Kidney (tissue), 14 donors: ENCODE data around the gene RNASE8. TPM values are rescaled to one million over a fixed set of nuclear protein-coding genes. Genes with fewer than 3 reads are reported as not detected.
"Not testable (repeated sequence)": the region's sequence is repeated elsewhere in the genome, so short reads cannot be mapped to it uniquely, and the experiment has no call there.

Experiments
- DNase-seq, 5 donors: peaks; one replicate each; pipeline ENCODE4 v3.0.0-alpha.2; 2013 to 2020
- FAIRE-seq: peaks from 2 replicates; lab custom pipeline; 2012; peaks lifted over from hg19 to GRCh38; lab: Jason Lieb, UNC
- H3K27ac ChIP-seq, 2 donors: one replicate each; pipeline ENCODE4 v1.7.0; 2013; ENCODE audit warnings: low read depth in 2 of 2, low read length in 2 of 2, inconsistent platforms in 1 of 2
- H3K27me3 ChIP-seq: one replicate; pipeline ENCODE4 v1.7.1; 2013; ENCODE audit warnings: low read length, inconsistent platforms; ENCODE audit not compliant: control insufficient read depth, insufficient read depth
- H3K36me3 ChIP-seq, 3 donors: one replicate each; pipeline versions ENCODE4 v1.7.0 to v1.7.1; 2013; ENCODE audit warnings: low read length in 3 of 3, control low read depth in 1 of 3, inconsistent platforms in 1 of 3; ENCODE audit not compliant: insufficient read depth in 3 of 3, control insufficient read depth in 2 of 3
- H3K4me1 ChIP-seq, 3 donors: one replicate each; pipeline versions ENCODE4 v1.7.0 to v1.7.1; 2013; ENCODE audit warnings: low read length in 3 of 3, inconsistent platforms in 1 of 3, low read depth in 1 of 3; ENCODE audit not compliant: control insufficient read depth in 2 of 3, insufficient read depth in 2 of 3
- H3K4me3 ChIP-seq, 3 donors: one replicate each; pipeline versions ENCODE4 v1.7.0 to v1.8.1; 2013; ENCODE audit warnings: low read length in 3 of 3, control low read depth in 1 of 3, inconsistent platforms in 1 of 3
- H3K9ac ChIP-seq, 3 donors: one replicate each; pipeline versions ENCODE4 v1.7.0 to v1.7.1; 2013; ENCODE audit warnings: low read length in 3 of 3, control low read depth in 1 of 3, inconsistent platforms in 1 of 3
- H3K9me3 ChIP-seq, 3 donors: one replicate each; pipeline versions ENCODE4 v1.7.0 to v1.7.1; 2013; ENCODE audit warnings: low read length in 3 of 3, control low read depth in 1 of 3, inconsistent platforms in 1 of 3; ENCODE audit not compliant: control insufficient read depth in 2 of 3, insufficient read depth in 1 of 3
- intact Hi-C: fragments of 100-400 bp; cut with DNase I; formaldehyde crosslinking; loops from one replicate; pipeline ENCODE4 v1.11.1; 2022
- polyA plus RNA-seq: library from polyadenylated mRNA; stranded (reverse); fragments of 350-450 nt; fragmentation: Illumina TruSeq; extraction: RNeasy Lipid Tissue Mini Kit (QIAGEN cat#74804); gene quantifications from one replicate; pipeline ENCODE4 v1.2.3, GENCODE V29; 2014; ENCODE audit warnings: low read depth, low replicate concordance; ENCODE audit not compliant: insufficient read depth
- total RNA-seq: library from RNA; stranded (reverse); fragmentation: NEBNext Ultra II Directional; extraction: Animal tissue kit (Norgen Biotek cat#: 25700); gene quantifications from one replicate; pipeline ENCODE4 v1.2.1, GENCODE V29; 2021
- TF ChIP-seq, protein P1 (sequence below): IDR thresholded peaks from 3 replicates; pipeline ENCODE4 v1.5.1; 2012; ENCODE audit warnings: mild to moderate bottlenecking, moderate library complexity, borderline replicate concordance; ENCODE audit not compliant: insufficient read depth; ENCODE audit errors: extremely low read depth
- donor health status: control.
- donor health status: control.
- donor health status: control.
- donor health status: control.
- donor health status: control.
- donor health status: DM: yes; HTN: yes; CAD: no.
- donor health status: Normal renal cell carcinoma (clear cell type).

Gene RNASE8
- total and polyA plus RNA-seq, 2 donors from 2014 or later = not detected

DNA sequence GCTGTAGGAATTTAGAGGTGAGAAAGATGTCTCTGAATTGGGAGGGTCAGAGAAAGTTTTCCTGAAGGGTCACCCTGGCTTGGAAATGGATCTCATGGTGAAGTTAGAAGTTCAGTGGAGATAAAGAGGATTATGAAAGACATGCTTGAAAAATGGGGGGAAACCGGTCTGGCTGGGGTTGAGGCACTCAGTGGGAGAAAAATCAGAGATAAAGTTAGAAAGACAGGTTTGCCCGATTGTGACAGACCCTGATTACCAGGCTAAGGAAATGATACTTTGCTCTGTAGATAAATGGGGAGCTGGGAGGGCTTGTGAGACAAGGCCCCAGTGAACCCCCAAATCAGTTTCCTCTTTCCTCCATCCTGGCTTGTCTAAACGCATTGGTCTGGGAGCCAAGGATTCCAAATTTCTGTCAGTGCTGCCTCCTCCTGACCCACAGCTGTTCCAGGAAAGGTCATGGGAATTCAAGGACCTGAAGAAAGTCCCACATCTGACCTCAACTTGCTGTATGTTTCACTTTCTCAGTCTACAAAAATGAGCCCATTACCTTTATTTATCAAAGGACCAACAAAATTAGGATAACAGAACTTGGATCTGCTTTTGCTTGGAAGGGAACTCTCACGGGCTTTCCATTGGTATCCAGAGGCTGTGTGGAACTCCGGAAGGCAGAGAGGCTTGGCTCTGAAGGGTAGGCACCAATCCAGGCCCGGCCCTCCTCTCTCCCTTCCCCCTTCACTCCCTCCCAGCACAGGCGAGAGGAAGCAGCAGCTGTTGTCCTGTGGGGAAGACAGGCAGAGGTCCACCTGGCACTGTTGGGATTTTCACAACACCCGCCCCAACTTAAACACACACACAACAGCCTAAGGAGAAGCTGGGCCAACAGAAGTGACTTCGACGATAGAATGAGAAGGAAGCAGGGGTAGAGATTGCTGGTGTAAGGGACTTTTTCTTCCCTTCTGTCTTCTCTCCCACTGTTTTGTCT lies 18.9 kb upstream of the RNASE8 start:
- TF ChIP-seq, protein P1, sequence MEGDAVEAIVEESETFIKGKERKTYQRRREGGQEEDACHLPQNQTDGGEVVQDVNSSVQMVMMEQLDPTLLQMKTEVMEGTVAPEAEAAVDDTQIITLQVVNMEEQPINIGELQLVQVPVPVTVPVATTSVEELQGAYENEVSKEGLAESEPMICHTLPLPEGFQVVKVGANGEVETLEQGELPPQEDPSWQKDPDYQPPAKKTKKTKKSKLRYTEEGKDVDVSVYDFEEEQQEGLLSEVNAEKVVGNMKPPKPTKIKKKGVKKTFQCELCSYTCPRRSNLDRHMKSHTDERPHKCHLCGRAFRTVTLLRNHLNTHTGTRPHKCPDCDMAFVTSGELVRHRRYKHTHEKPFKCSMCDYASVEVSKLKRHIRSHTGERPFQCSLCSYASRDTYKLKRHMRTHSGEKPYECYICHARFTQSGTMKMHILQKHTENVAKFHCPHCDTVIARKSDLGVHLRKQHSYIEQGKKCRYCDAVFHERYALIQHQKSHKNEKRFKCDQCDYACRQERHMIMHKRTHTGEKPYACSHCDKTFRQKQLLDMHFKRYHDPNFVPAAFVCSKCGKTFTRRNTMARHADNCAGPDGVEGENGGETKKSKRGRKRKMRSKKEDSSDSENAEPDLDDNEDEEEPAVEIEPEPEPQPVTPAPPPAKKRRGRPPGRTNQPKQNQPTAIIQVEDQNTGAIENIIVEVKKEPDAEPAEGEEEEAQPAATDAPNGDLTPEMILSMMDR = no peak
- no peaks in the 10 kb centered on the region for H3K9me3 ChIP-seq
- H3K4me3 ChIP-seq = peak overlapping the region in 1 of 3 donors; percentile 7
- no peaks in the 10 kb centered on the region for H3K36me3 ChIP-seq
- H3K27me3 ChIP-seq = no peaks in the 10 kb centered on the region
- H3K27ac ChIP-seq = peak overlapping the region; percentile 47 to 69
- peak; percentile 65 to 88 (median 77) for DNase-seq
- peaks cover 7 to 33% (median 21%) of the 10 kb centered on the region in 3 donors for H3K4me1 ChIP-seq
- H3K9ac ChIP-seq = peak overlapping the region in 2 of 3 donors; percentile 17 to 28
- intact Hi-C loops = no loop called here
- FAIRE-seq = no peak

DNA sequence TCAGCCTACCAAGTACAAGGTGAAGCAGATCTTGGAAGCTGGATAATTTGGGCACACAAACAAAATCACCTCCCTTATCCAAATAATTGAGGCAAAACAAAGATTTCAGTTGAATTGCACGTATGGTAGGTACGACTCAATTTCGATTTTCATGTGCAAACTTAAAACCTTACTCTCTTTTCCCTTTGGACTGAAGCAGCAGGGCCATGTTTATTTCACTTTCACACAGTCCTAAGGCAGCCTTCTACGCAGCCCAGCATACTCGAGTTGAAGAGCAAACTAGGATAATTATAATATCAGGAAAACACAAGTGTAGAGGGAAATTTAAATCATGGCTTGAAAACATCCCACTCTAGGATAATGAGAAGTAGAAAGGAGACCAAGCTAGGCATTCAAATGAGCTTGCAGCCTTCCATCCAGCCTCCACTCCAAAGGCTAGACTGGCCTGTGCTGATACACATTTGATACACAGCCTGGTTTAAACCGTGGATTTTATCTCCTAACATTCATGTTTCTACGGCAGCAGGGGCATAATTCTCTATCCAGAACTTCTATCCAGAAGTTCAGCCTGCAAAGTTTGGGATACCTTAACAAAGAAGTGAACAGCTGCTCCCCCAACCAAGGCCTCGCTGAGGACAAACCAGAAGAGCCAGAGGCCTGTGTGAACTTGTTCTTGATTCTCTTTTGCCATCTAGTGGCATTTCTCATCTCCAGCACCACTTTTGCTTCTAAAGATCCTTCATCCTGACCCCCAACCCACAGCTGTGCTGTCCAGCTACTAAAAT lies 17.8 kb upstream of the RNASE8 start:
- peak overlapping the region in 1 of 3 donors; percentile 29 for H3K9ac ChIP-seq
- H3K4me1 ChIP-seq = peaks cover 7 to 41% (median 29%) of the 10 kb centered on the region in 3 donors
- no peak overlapping the region for H3K4me3 ChIP-seq
- H3K9me3 ChIP-seq = no peaks in the 10 kb centered on the region
- no peaks in the 10 kb centered on the region for H3K27me3 ChIP-seq
- no peaks in the 10 kb centered on the region for H3K36me3 ChIP-seq
- TF ChIP-seq, protein P1 = peak; percentile 75
- intact Hi-C loops = no loop called here
- DNase-seq (peak in 4 of 5 donors; percentile 70 to 93 (median 80)), FAIRE-seq (peak; percentile 3)
- peak overlapping the region; percentile 47 to 69 for H3K27ac ChIP-seq

DNA sequence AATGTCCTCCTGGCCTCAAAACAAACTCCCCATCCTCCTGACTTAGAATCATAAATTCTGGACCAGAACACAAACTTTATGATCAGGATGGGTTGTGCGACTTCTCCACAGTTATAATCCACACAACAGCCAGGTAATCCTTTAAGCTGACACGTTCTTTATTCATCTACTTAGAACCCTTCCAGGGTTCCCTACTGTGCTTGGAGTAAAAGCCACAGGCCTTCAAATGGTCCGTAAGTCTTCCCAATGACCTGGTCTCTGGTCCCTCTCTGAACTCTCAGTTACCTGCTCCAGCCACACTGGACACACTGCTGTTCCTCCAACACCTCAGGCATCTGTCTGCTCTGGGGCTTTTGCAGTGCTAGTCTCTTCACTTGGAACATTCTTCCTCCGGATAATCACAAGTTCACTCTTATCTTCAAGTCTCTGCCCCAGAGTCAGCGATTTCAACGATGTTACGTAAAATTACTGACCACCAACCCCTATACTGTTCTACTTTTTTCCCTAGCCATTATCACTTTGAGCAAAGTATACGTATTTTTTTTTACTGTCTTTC lies 17.2 kb upstream of the RNASE8 start:
- H3K36me3 ChIP-seq = no peaks in the 10 kb centered on the region
- H3K27me3 ChIP-seq = no peaks in the 10 kb centered on the region
- H3K27ac ChIP-seq = no peak overlapping the region
- peaks cover 7 to 41% (median 29%) of the 10 kb centered on the region in 3 donors for H3K4me1 ChIP-seq
- FAIRE-seq = no peak
- no peak overlapping the region for H3K4me3 ChIP-seq
- no peaks in the 10 kb centered on the region for H3K9me3 ChIP-seq
- H3K9ac ChIP-seq = no peak overlapping the region
- intact Hi-C loops = no loop called here
- TF ChIP-seq, protein P1 = no peak
- DNase-seq = no peak

DNA sequence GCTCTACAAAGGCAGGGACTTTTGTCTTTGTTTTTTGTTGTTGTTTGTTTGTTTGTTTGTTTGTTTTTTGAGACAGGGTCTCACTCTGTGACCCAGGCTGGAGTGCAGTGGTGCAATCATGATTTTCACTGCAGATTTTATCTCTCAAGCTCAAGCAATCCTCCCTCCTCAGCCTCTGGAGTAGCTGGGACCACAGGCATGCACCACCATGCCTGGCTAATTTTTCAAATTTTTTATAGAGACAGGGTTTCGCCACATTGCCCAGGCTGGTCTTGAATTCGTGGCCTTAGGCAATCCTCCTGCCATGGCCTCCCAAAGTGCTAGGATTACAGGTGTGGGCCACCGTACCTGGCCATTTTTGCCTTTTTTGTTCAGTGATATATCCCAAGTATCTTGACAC lies 16.7 kb upstream of the RNASE8 start:
- DNase-seq, FAIRE-seq, H3K27ac ChIP-seq, H3K9ac ChIP-seq, H3K36me3 ChIP-seq, H3K27me3 ChIP-seq, intact Hi-C loops, H3K4me3 ChIP-seq, H3K9me3 ChIP-seq: not testable (repeated sequence)
- peaks cover 7 to 41% (median 29%) of the 10 kb centered on the region in 3 donors for H3K4me1 ChIP-seq
